Mesenchymal stem cell (in vitro differentiated cells and primary cell): Measurements from ENCODE around the gene C17orf113.

Experiments
- DNase-seq: peaks from one replicate; pipeline ENCODE4 v3.0.0-alpha.2; 2013
- H2AFZ ChIP-seq: one replicate; pipeline ENCODE4 v1.6.1; 2013; ENCODE audit warnings: low read depth, mild to moderate bottlenecking, control low read depth, inconsistent platforms, low read length, moderate library complexity
- H2AK5ac ChIP-seq: 2 replicates; pipeline ENCODE4 v1.6.1; 2013; ENCODE audit warnings: low read length, moderate library complexity, mild to moderate bottlenecking, inconsistent platforms; ENCODE audit not compliant: severe bottlenecking
- H2BK120ac ChIP-seq: one replicate; pipeline ENCODE4 v1.6.1; 2013; ENCODE audit warnings: low read depth, mild to moderate bottlenecking, inconsistent platforms, low read length, moderate library complexity
- H2BK12ac ChIP-seq, 2 experiments: one replicate each; pipeline ENCODE4 v1.6.1; 2013; ENCODE audit warnings: inconsistent platforms in 2 of 2, low read length in 2 of 2, mild to moderate bottlenecking in 2 of 2, moderate library complexity in 2 of 2, control low read depth in 1 of 2
- H2BK15ac ChIP-seq: one replicate; pipeline ENCODE4 v1.6.1; 2013; ENCODE audit warnings: mild to moderate bottlenecking, low read depth, inconsistent platforms; ENCODE audit not compliant: poor library complexity, severe bottlenecking
- H2BK5ac ChIP-seq: 2 replicates; pipeline ENCODE4 v1.6.1; 2013; ENCODE audit warnings: low read depth, mild to moderate bottlenecking, low read length, control low read depth, inconsistent platforms; ENCODE audit not compliant: poor library complexity, severe bottlenecking
- H3K14ac ChIP-seq, 2 experiments: one replicate each; pipeline ENCODE4 v1.6.1; 2013; ENCODE audit warnings: inconsistent platforms in 2 of 2, low read length in 2 of 2, control low read depth in 1 of 2, mild to moderate bottlenecking in 1 of 2, moderate library complexity in 1 of 2
- H3K18ac ChIP-seq, 2 experiments: one replicate each; pipeline ENCODE4 v1.6.1; 2013; ENCODE audit warnings: inconsistent platforms in 2 of 2, low read length in 2 of 2, control low read depth in 1 of 2, low read depth in 1 of 2, mild to moderate bottlenecking in 1 of 2
- H3K23ac ChIP-seq, 2 experiments: one replicate each; pipeline ENCODE4 v1.6.1; 2013; ENCODE audit warnings: inconsistent platforms in 2 of 2, low read length in 2 of 2, mild to moderate bottlenecking in 2 of 2, moderate library complexity in 2 of 2, control low read depth in 1 of 2
- H3K27ac ChIP-seq: 2 replicates; pipeline ENCODE4 v1.5.1; 2013; ENCODE audit warnings: mild to moderate bottlenecking, moderate library complexity, low read length, control low read depth, inconsistent platforms; ENCODE audit not compliant: poor library complexity, severe bottlenecking
- H3K27me3 ChIP-seq, 2 experiments: 2 replicates each; pipeline versions ENCODE4 v1.6.1 to v1.7.0; 2013; ENCODE audit warnings: low read length in 2 of 2, mild to moderate bottlenecking in 2 of 2, moderate library complexity in 2 of 2, control low read depth in 1 of 2, inconsistent platforms in 1 of 2; ENCODE audit not compliant: control insufficient read depth in 1 of 2, insufficient read depth in 1 of 2
- H3K36me3 ChIP-seq, 2 experiments: 2 replicates each; pipeline versions ENCODE4 v1.6.1 to v1.7.0; 2013; ENCODE audit warnings: low read length in 2 of 2, control low read depth in 1 of 2, inconsistent platforms in 1 of 2, low read depth in 1 of 2, mild to moderate bottlenecking in 1 of 2; ENCODE audit not compliant: insufficient read depth in 2 of 2, control insufficient read depth in 1 of 2
- H3K4ac ChIP-seq, 2 experiments: one replicate each; pipeline ENCODE4 v1.6.1; 2013; ENCODE audit warnings: inconsistent platforms in 2 of 2, low read length in 2 of 2, mild to moderate bottlenecking in 2 of 2, moderate library complexity in 2 of 2, control low read depth in 1 of 2, low read depth in 1 of 2
- H3K4me1 ChIP-seq: 2 replicates; pipeline ENCODE4 v1.6.1; 2013; ENCODE audit warnings: low read depth, low read length, control low read depth; ENCODE audit not compliant: control insufficient read depth, insufficient read depth
- H3K4me2 ChIP-seq: 2 replicates; pipeline ENCODE4 v1.6.1; 2013; ENCODE audit warnings: low read length, mild to moderate bottlenecking, inconsistent platforms; ENCODE audit not compliant: poor library complexity, severe bottlenecking
- H3K4me3 ChIP-seq, 2 experiments: 2 replicates each; pipeline versions ENCODE4 v1.5.1 to v1.7.0; 2013; ENCODE audit warnings: low read length in 2 of 2, mild to moderate bottlenecking in 2 of 2, control low read depth in 1 of 2, low read depth in 1 of 2; ENCODE audit not compliant: insufficient read depth in 1 of 2
- H3K79me1 ChIP-seq: replicated peaks from 2 replicates; pipeline ENCODE4 v1.6.1; 2013; ENCODE audit warnings: mild to moderate bottlenecking, control low read depth, low read length, inconsistent platforms; ENCODE audit not compliant: poor library complexity, severe bottlenecking
- H3K9ac ChIP-seq: 2 replicates; pipeline ENCODE4 v1.7.0; 2013; ENCODE audit warnings: mild to moderate bottlenecking, low read length, moderate library complexity
- H3K9me3 ChIP-seq: 2 replicates; pipeline ENCODE4 v1.7.0; 2013; ENCODE audit warnings: mild to moderate bottlenecking, low read length; ENCODE audit not compliant: control insufficient read depth
- H4K8ac ChIP-seq: one replicate; pipeline ENCODE4 v1.6.1; 2013; ENCODE audit warnings: inconsistent platforms, mild to moderate bottlenecking, low read length, moderate library complexity
- H4K91ac ChIP-seq: one replicate; pipeline ENCODE4 v1.6.1; 2013; ENCODE audit warnings: mild to moderate bottlenecking, low read length, inconsistent platforms
- WGBS: methylation state at CpG from one replicate; pipeline ENCODE4 v1.1.7; 2013; ENCODE audit warnings: mixed read lengths; 5-methylcytosine and 5-hydroxymethylcytosine counted together

Gene C17orf113

GRCh38 chr17:42096360-42097111, 46.1 kb upstream of the C17orf113 start:
- H2BK5ac ChIP-seq, result no peak overlapping the region
- H3K36me3 ChIP-seq, result no peaks in the 10 kb centered on the region
- no peak overlapping the region for H4K91ac ChIP-seq
- no peak overlapping the region for H2BK120ac ChIP-seq
- no peak overlapping the region for H3K4me3 ChIP-seq
- H3K27ac ChIP-seq, result no peak overlapping the region
- H2BK12ac ChIP-seq, result no peak overlapping the region
- no peak overlapping the region for H3K18ac ChIP-seq
- H3K9ac ChIP-seq, result no peak overlapping the region
- no peak overlapping the region for H4K8ac ChIP-seq
- peaks cover 42 to 55% of the 10 kb centered on the region in 2 experiments for H3K27me3 ChIP-seq
- WGBS, result 60% methylated on average over 6 of the region's 8 CpGs
- H2AK5ac ChIP-seq, result no peak overlapping the region
- H3K23ac ChIP-seq, result no peak overlapping the region
- H3K4me2 ChIP-seq, result no peak overlapping the region
- H3K4ac ChIP-seq, result no peak overlapping the region
- H3K9me3 ChIP-seq, result no peaks in the 10 kb centered on the region
- DNase-seq, result no peak
- H3K79me1 ChIP-seq, result no peaks in the 10 kb centered on the region
- H3K14ac ChIP-seq, result peak overlapping the region in 1 of 2 experiments; percentile 18
- H3K4me1 ChIP-seq, result peaks cover 8% of the 10 kb centered on the region
- H2BK15ac ChIP-seq, result no peak overlapping the region
- H2AFZ ChIP-seq, result no peak overlapping the region

DNA sequence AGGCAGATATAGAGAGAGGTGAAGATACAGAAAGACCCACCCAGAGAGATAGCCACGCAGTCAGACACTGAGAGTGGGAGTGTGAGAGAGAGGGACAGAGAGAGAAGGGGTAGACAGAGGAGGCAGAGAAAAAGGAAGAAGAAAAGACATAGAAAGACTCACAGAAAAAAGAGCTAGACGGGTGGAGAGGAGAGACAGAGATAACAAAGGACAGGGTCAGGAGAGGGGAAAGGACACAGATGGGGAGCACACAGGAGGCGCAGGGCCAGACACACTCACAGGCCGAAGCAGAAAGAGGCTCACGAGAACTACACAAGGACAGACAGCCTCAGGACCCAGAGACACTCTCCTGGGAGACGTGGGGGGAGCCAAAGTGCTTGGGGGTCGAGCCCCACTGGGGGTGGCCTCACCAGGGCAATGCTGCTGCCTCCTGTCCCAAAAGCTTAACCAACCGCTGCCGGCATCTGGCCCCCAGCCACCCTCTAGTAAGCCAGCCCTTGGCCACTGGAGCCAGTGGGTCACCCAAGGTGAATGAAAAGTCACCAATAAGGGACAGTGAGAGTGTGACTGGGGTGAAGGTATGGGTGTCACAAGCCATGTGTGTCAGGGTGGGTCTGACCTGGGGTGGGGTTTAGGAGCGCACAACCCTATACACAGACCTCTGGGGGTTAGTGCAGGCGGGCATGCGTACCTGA, 44.1 kb upstream of the C17orf113 start:
- no peak overlapping the region for H3K14ac ChIP-seq
- H3K27me3 ChIP-seq, result peaks cover 54 to 68% of the 10 kb centered on the region in 2 experiments
- no peaks in the 10 kb centered on the region for H3K79me1 ChIP-seq
- H3K23ac ChIP-seq, result no peak overlapping the region
- H2AK5ac ChIP-seq, result no peak overlapping the region
- no peak overlapping the region for H3K18ac ChIP-seq
- no peaks in the 10 kb centered on the region for H3K9me3 ChIP-seq
- H3K4me2 ChIP-seq, result no peak overlapping the region
- no peak overlapping the region for H3K4ac ChIP-seq
- H3K9ac ChIP-seq, result no peak overlapping the region
- H2BK5ac ChIP-seq, result no peak overlapping the region
- WGBS, result 84% methylated on average over 12 of the region's 12 CpGs
- no peak overlapping the region for H2BK120ac ChIP-seq
- no peak overlapping the region for H2BK12ac ChIP-seq
- peaks cover 6% of the 10 kb centered on the region for H3K4me1 ChIP-seq
- H3K4me3 ChIP-seq, result no peak overlapping the region
- no peak overlapping the region for H4K8ac ChIP-seq
- DNase-seq, result no peak
- no peak overlapping the region for H2AFZ ChIP-seq
- no peak overlapping the region for H2BK15ac ChIP-seq
- no peak overlapping the region for H3K27ac ChIP-seq
- H3K36me3 ChIP-seq, result no peaks in the 10 kb centered on the region
- H4K91ac ChIP-seq, result no peak overlapping the region

GRCh38 chr17:42092939-42093338, 42.5 kb upstream of the C17orf113 start:
- WGBS, result 75% methylated on average over 6 of the region's 6 CpGs
- peaks cover 2% of the 10 kb centered on the region for H3K4me1 ChIP-seq
- H2BK5ac ChIP-seq, result no peak overlapping the region

DNA sequence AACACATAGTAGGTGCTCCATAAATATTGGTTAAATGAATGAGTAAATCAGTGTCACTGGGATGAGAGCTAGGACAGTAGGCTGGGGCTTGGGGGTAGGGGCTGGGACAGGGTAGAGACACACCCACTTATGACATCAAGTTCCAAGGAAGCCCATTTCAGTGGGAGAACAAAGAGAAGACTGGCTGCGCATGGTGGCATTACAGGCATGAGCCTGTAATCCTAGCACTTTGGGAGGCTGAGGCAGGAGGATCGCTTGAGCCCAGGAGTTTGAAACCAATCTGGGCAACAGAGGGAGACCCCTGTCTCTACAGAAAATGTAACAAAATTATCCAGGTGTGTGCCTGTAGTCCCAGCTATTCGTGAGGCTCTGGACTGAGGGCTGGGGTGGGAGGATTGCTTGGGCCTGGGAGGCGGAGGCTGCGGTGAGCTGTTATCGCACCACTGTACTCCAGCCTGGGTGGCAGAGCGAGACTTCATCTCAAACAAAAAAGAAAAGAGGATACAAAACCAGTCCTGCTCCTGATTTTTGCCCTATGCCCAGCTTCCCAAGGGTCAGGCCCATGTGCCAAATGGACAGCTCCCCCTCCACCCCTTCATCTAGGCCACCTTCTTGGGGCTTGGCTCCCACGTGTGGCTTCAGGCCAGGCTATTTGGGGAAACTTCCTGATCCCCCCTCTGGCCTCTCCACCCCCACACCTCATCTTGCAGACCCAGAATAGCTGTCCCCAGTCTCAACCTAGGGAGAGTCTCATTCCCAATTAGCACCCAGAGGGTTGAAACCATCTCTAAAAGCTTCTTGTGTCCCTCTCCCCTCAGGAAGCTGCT, 40.8 kb upstream of the C17orf113 start:
- H3K27me3 ChIP-seq, result peaks cover 45 to 72% of the 10 kb centered on the region in 2 experiments
- no peak overlapping the region for H3K23ac ChIP-seq
- no peak overlapping the region for H3K4me2 ChIP-seq
- no peak overlapping the region for H3K18ac ChIP-seq
- H3K9me3 ChIP-seq, result no peaks in the 10 kb centered on the region
- H3K79me1 ChIP-seq, result no peaks in the 10 kb centered on the region
- no peak overlapping the region for H3K27ac ChIP-seq
- no peak overlapping the region for H2BK12ac ChIP-seq
- H3K36me3 ChIP-seq, result no peaks in the 10 kb centered on the region
- no peak for DNase-seq
- H2AK5ac ChIP-seq, result no peak overlapping the region
- no peak overlapping the region for H2BK5ac ChIP-seq
- WGBS, result 85% methylated on average over 8 of the region's 8 CpGs
- no peak overlapping the region for H3K4me3 ChIP-seq
- H3K9ac ChIP-seq, result no peak overlapping the region
- no peak overlapping the region for H4K8ac ChIP-seq
- no peak overlapping the region for H3K4ac ChIP-seq
- no peaks in the 10 kb centered on the region for H3K4me1 ChIP-seq
- H3K14ac ChIP-seq, result no peak overlapping the region
- H4K91ac ChIP-seq, result no peak overlapping the region
- no peak overlapping the region for H2BK15ac ChIP-seq
- no peak overlapping the region for H2BK120ac ChIP-seq
- no peak overlapping the region for H2AFZ ChIP-seq

More at GRCh38 chr17:42092939-42093338, 42.5 kb upstream of the C17orf113 start:
- H3K4ac ChIP-seq, result no peak overlapping the region
- H3K4me2 ChIP-seq, result no peak overlapping the region
- H3K9me3 ChIP-seq, result no peaks in the 10 kb centered on the region
- DNase-seq, result no peak
- no peak overlapping the region for H3K9ac ChIP-seq
- H4K8ac ChIP-seq, result no peak overlapping the region
- peaks cover 63 to 80% of the 10 kb centered on the region in 2 experiments for H3K27me3 ChIP-seq
- no peak overlapping the region for H2BK12ac ChIP-seq
- no peak overlapping the region for H3K14ac ChIP-seq
- no peak overlapping the region for H2AK5ac ChIP-seq
- no peak overlapping the region for H2AFZ ChIP-seq
- no peak overlapping the region for H3K27ac ChIP-seq
- H3K79me1 ChIP-seq, result no peaks in the 10 kb centered on the region
- no peaks in the 10 kb centered on the region for H3K36me3 ChIP-seq
- no peak overlapping the region for H2BK15ac ChIP-seq
- H2BK120ac ChIP-seq, result no peak overlapping the region
- no peak overlapping the region for H3K18ac ChIP-seq
- no peak overlapping the region for H3K4me3 ChIP-seq
- H3K23ac ChIP-seq, result no peak overlapping the region
- no peak overlapping the region for H4K91ac ChIP-seq
